Chondrocyte (in vitro differentiated cells): Measurements from ENCODE around the gene ALKBH8. TPM values are rescaled to one million over a fixed set of nuclear protein-coding genes. Genes with fewer than 3 reads are reported as not detected.

Experiments
- DNase-seq: peaks from one replicate; pipeline ENCODE4 v3.0.0; 2021; ENCODE audit warnings: mixed read lengths, low spot score
- H3K27ac Mint-ChIP-seq: one replicate; pipeline ENCODE4 v1.8.0; 2021; ENCODE audit warnings: mild to moderate bottlenecking, moderate library complexity, mixed read lengths; ENCODE audit not compliant: unreplicated experiment
- H3K27me3 Mint-ChIP-seq: 2 replicates; pipeline ENCODE4 v1.8.0; 2021; ENCODE audit warnings: low read depth, mixed read lengths
- H3K36me3 Mint-ChIP-seq: 2 replicates; pipeline ENCODE4 v1.8.0; 2021; ENCODE audit warnings: low read depth, mixed read lengths
- H3K4me1 Mint-ChIP-seq: 2 replicates; pipeline ENCODE4 v1.8.0; 2021; ENCODE audit warnings: low read depth, mild to moderate bottlenecking, mixed read lengths
- H3K4me3 Mint-ChIP-seq: one replicate; pipeline ENCODE4 v1.8.0; 2021; ENCODE audit warnings: mild to moderate bottlenecking, moderate library complexity, mixed read lengths; ENCODE audit not compliant: unreplicated experiment
- H3K9me3 Mint-ChIP-seq: 2 replicates; pipeline ENCODE4 v1.8.0; 2021; ENCODE audit warnings: low read depth, mixed read lengths
- total RNA-seq: library from RNA; stranded (reverse); gene quantifications from 3 replicates; pipeline ENCODE4 v1.2.1, GENCODE V29; 2021
- TF ChIP-seq, protein P1 (sequence below): fragments of 200-600 bp; sonication (generic); IDR thresholded peaks from 2 replicates; pipeline ENCODE4 v1.5.0; 2021; ENCODE audit warnings: antibody characterized with exemption, mild to moderate bottlenecking, moderate library complexity

The ALKBH8 gene
- total RNA-seq, 1 donor from 2014 or later, result 5.8 TPM

DNA sequence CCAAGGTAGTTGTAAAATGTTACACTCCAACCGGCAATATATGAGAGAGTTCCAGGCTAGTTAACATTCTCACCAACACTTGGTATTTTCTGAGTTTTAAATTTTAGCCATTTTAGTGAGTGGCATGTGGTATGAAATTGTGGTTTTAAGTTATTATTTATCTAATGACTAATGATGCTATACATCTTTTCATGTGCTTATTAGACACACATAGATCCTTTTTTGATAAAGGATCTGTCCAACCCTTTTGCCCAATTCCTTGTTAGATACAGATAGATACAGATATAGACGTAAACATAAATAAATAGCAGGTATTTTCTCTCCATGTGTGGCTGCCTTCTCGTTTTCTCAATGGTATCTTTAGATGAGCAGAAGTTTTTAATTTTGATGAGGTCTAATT lies 39.3 kb downstream of the ALKBH8 start:
- TF ChIP-seq, protein P1, sequence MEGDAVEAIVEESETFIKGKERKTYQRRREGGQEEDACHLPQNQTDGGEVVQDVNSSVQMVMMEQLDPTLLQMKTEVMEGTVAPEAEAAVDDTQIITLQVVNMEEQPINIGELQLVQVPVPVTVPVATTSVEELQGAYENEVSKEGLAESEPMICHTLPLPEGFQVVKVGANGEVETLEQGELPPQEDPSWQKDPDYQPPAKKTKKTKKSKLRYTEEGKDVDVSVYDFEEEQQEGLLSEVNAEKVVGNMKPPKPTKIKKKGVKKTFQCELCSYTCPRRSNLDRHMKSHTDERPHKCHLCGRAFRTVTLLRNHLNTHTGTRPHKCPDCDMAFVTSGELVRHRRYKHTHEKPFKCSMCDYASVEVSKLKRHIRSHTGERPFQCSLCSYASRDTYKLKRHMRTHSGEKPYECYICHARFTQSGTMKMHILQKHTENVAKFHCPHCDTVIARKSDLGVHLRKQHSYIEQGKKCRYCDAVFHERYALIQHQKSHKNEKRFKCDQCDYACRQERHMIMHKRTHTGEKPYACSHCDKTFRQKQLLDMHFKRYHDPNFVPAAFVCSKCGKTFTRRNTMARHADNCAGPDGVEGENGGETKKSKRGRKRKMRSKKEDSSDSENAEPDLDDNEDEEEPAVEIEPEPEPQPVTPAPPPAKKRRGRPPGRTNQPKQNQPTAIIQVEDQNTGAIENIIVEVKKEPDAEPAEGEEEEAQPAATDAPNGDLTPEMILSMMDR, result no peak

DNA sequence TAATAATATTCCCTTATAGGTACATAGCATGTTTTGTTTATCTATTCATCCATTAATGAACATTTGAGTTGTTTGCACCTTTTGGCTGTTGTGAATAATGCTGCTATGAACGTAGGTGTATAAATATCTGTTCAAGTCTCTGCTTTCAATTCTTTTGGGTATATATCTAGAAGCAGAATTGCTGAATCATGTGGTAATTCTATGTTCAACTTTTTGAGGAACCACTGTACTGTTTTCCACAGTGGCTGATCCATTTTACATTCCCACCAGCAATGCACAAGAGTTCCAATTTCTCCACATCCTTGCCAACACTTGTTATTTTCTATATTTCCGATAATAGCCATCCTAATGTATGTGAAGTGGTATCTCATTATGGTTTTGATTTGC lies 56.7 kb downstream of the ALKBH8 start:
- no peaks in the 10 kb centered on the region for H3K27me3 Mint-ChIP-seq
- H3K36me3 Mint-ChIP-seq, result peaks cover 8% of the 10 kb centered on the region
- TF ChIP-seq, protein P1, result no peak
- H3K4me1 Mint-ChIP-seq, result peaks cover 12% of the 10 kb centered on the region
- no peak overlapping the region for H3K27ac Mint-ChIP-seq
- DNase-seq, result no peak
- H3K4me3 Mint-ChIP-seq, result no peak overlapping the region
- H3K9me3 Mint-ChIP-seq, result peaks cover 2% of the 10 kb centered on the region

More for the DNA sequence above, 39.3 kb downstream of the ALKBH8 start:
- Mint-ChIP-seq H3K36me3 (peaks cover 19% of the 10 kb centered on the region), H3K9me3 (peaks cover 12% of the 10 kb centered on the region), H3K27me3 (no peaks in the 10 kb centered on the region), H3K4me3 (no peak overlapping the region), H3K4me1 (no peaks in the 10 kb centered on the region), H3K27ac (no peak overlapping the region)
- DNase-seq, result no peak

DNA sequence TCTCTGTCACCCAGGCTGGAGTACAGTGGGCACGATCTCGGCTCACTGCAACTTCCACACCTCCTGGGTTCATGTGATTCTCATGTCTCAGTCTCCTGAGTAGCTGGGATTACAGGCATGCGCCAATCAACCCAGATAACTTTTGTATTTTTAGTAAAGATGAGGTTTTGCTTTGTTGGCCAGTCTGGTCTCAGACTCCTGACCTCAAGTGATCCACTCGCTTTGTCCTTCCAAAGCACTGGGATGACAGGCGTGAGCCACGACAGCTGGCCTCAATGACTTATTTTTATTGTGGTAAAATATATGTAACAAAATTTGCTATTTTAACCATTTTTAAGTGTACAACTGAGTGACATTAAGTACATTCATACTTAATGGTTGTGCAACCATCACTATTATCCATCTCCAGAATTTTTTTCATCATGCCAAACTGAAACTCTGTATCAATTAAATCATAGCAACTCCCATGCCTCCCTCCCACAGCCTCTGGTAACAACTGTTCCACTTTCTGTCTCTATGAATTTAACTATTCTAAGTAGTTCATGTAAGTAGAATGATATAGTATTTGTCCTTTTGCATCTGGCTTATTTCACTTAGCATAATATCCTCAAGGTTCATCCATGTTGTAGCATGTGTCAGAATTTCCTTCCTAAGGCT lies 57.2 kb downstream of the ALKBH8 start:
- no peak overlapping the region for H3K27ac Mint-ChIP-seq

DNA sequence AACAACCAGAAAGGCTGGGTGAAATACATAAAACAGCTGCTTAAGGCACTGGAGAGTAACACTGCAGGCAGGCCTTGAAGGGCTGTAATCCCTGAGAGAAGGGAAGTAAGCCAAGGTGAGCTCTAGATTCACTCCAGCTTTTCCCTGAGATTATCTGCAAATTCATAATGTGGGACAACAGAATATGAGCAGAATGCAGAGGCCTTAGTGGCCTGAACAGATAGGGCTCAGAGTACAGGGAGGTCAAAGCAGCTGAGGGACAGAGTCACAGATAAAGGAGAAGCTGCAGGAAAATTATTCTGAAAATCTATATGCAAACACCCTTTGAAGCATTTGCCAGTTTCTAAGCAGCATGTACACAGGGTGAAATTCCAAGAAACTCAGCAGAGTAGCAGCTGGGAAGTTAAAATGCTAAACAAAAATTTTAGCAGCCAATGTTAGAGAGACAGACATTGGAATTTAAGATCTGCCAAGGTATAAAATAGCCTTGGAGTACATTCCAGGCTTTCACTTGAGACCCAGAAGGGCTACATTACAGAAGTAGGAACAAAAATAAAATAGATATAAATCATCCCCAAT lies 59.8 kb downstream of the ALKBH8 start:
- no peak overlapping the region for H3K4me3 Mint-ChIP-seq
- peaks cover 18% of the 10 kb centered on the region for H3K36me3 Mint-ChIP-seq
- H3K27ac Mint-ChIP-seq, result peak overlapping the region; percentile 38
- peaks cover 12% of the 10 kb centered on the region for H3K4me1 Mint-ChIP-seq
- H3K27me3 Mint-ChIP-seq, result no peaks in the 10 kb centered on the region
- no peak for DNase-seq
- no peaks in the 10 kb centered on the region for H3K9me3 Mint-ChIP-seq
- TF ChIP-seq, protein P1, result no peak

More for the DNA sequence above, 57.2 kb downstream of the ALKBH8 start:
- TF ChIP-seq, protein P1, result no peak
- Mint-ChIP-seq H3K27me3 (no peaks in the 10 kb centered on the region), H3K36me3 (peaks cover 8% of the 10 kb centered on the region), H3K9me3 (no peaks in the 10 kb centered on the region), H3K4me3 (no peak overlapping the region), H3K4me1 (peaks cover 12% of the 10 kb centered on the region)
- no peak for DNase-seq

DNA sequence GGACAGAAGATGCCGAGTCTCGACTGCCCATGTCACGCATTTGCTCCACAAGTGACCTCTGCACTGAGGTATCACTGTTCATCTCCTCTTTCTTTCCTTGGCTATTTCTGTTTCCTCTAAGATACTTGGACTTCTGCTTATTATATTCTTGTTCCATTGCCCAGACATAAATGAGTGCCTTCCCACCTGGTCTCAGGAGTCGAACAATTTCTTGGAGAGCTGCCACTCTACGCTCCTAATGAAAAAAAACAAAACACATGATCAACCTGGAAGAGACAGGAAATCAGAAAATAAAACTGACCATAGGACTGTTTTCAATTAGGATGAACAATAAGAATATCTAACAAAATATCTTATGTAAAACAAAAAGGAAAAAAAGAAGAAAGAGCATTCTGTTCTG lies 60.6 kb downstream of the ALKBH8 start:
- no peaks in the 10 kb centered on the region for H3K9me3 Mint-ChIP-seq
- no peaks in the 10 kb centered on the region for H3K27me3 Mint-ChIP-seq
- TF ChIP-seq, protein P1, result no peak
- H3K4me1 Mint-ChIP-seq, result peaks cover 12% of the 10 kb centered on the region
- no peak for DNase-seq
- no peak overlapping the region for H3K4me3 Mint-ChIP-seq
- no peak overlapping the region for H3K27ac Mint-ChIP-seq
- peaks cover 14% of the 10 kb centered on the region for H3K36me3 Mint-ChIP-seq
